Measurements from ENCODE around the gene IQSEC1.

DNA sequence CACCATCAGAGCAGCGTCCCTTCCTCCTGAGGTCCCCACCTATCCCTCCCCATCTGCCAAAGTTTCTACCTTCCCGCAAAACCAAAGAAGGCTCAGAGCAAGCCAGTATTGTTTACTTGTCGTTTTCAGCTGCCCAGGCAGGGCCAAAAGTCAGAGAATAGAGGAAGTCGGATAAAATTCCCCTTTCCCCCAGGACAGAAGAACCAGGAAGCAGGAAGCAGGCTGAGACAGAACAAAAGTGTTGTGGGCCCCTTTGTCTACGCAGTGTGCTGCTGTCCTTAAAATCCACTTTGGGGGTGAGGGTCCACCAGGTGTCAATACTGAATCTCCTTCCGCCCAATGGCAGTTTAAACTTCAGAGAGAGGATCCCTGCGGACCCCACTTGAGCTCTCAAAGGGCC is 213.4 kb downstream of the IQSEC1 start:
- TF ChIP-seq, protein P1, sequence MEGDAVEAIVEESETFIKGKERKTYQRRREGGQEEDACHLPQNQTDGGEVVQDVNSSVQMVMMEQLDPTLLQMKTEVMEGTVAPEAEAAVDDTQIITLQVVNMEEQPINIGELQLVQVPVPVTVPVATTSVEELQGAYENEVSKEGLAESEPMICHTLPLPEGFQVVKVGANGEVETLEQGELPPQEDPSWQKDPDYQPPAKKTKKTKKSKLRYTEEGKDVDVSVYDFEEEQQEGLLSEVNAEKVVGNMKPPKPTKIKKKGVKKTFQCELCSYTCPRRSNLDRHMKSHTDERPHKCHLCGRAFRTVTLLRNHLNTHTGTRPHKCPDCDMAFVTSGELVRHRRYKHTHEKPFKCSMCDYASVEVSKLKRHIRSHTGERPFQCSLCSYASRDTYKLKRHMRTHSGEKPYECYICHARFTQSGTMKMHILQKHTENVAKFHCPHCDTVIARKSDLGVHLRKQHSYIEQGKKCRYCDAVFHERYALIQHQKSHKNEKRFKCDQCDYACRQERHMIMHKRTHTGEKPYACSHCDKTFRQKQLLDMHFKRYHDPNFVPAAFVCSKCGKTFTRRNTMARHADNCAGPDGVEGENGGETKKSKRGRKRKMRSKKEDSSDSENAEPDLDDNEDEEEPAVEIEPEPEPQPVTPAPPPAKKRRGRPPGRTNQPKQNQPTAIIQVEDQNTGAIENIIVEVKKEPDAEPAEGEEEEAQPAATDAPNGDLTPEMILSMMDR (conservative IDR thresholded peaks at IDR 0.05; ENCODE audit: low read depth in 2 of 2) = no peak
- TF ChIP-seq, protein P2, sequence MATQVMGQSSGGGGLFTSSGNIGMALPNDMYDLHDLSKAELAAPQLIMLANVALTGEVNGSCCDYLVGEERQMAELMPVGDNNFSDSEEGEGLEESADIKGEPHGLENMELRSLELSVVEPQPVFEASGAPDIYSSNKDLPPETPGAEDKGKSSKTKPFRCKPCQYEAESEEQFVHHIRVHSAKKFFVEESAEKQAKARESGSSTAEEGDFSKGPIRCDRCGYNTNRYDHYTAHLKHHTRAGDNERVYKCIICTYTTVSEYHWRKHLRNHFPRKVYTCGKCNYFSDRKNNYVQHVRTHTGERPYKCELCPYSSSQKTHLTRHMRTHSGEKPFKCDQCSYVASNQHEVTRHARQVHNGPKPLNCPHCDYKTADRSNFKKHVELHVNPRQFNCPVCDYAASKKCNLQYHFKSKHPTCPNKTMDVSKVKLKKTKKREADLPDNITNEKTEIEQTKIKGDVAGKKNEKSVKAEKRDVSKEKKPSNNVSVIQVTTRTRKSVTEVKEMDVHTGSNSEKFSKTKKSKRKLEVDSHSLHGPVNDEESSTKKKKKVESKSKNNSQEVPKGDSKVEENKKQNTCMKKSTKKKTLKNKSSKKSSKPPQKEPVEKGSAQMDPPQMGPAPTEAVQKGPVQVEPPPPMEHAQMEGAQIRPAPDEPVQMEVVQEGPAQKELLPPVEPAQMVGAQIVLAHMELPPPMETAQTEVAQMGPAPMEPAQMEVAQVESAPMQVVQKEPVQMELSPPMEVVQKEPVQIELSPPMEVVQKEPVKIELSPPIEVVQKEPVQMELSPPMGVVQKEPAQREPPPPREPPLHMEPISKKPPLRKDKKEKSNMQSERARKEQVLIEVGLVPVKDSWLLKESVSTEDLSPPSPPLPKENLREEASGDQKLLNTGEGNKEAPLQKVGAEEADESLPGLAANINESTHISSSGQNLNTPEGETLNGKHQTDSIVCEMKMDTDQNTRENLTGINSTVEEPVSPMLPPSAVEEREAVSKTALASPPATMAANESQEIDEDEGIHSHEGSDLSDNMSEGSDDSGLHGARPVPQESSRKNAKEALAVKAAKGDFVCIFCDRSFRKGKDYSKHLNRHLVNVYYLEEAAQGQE (IDR thresholded peaks at IDR 0.05; ENCODE audit: unreplicated experiment) = no peak
- no peak for TF ChIP-seq POLR2AphosphoS5 (IDR thresholded peaks at IDR 0.05; ENCODE audit: low read depth)
- no peak for TF ChIP-seq NANOG (IDR thresholded peaks at IDR 0.05; ENCODE audit: borderline replicate concordance)
- no peak for TF ChIP-seq EZH2phosphoT487 (IDR thresholded peaks at IDR 0.05; ENCODE audit: unreplicated experiment)
- TF ChIP-seq EZH2 (IDR thresholded peaks at IDR 0.05; ENCODE audit: low read depth, unreplicated experiment) = no peak
- no peak for TF ChIP-seq CREB1 (CRISPR knock-in tag; IDR thresholded peaks at IDR 0.05; ENCODE audit: low read depth)
